A673 (cell line): ENCODE measurements around the gene CDR2L. TPM values are rescaled to one million over a fixed set of nuclear protein-coding genes. Genes with fewer than 3 reads are reported as not detected.

ENCODE experiments used
- BruUV-seq: library from RNA; stranded (reverse); fragments of 400-500 nt; replicated peaks from 2 replicates; lab custom pipeline; 2021; lab: Mats Ljungman, UMichigan
- CTCF ChIA-PET: fragments of 300-600 bp; sonication (Branson Sonifier 250); formaldehyde crosslinking; loops from one replicate; lab custom pipeline; 2022; ENCODE audit warnings: antibody characterized with exemption; lab: Charles Lee
- POLR2A ChIA-PET: fragments of 300-600 bp; sonication (Branson Sonifier 250); formaldehyde crosslinking; loops from one replicate; lab custom pipeline; 2022; ENCODE audit warnings: antibody characterized with exemption; ENCODE audit not compliant: low non-redundant PET; lab: Charles Lee
- DNase-seq: peaks from one replicate; pipeline ENCODE4 v3.0.0-alpha.2; 2015; ENCODE audit warnings: low spot score
- H3K27ac ChIP-seq: fragments of 200-600 bp; sonication (generic); 2 replicates; pipeline ENCODE4 v1.5.1; 2016; ENCODE audit warnings: mixed run types, low read depth, mild to moderate bottlenecking, mixed read lengths, antibody characterized with exemption, low read length; ENCODE audit not compliant: poor library complexity, severe bottlenecking
- H3K27me3 ChIP-seq: fragments of 200-600 bp; sonication (generic); replicated peaks from 2 replicates; pipeline ENCODE4 v1.6.1; 2017; ENCODE audit warnings: mixed run types, low read depth, mild to moderate bottlenecking, mixed read lengths, antibody characterized with exemption, low read length; ENCODE audit not compliant: insufficient read depth, poor library complexity
- H3K36me3 ChIP-seq: fragments of 200-600 bp; sonication (generic); 2 replicates; pipeline ENCODE4 v1.6.1; 2016; ENCODE audit warnings: mixed run types, mild to moderate bottlenecking, mixed read lengths, antibody characterized with exemption, low read length; ENCODE audit not compliant: insufficient read depth, poor library complexity, severe bottlenecking
- H3K4me1 ChIP-seq: fragments of 200-600 bp; sonication (generic); 2 replicates; pipeline ENCODE4 v1.6.1; 2017; ENCODE audit warnings: mixed run types, mild to moderate bottlenecking, mixed read lengths, antibody characterized with exemption, low read length; ENCODE audit not compliant: insufficient read depth, poor library complexity, severe bottlenecking
- H3K4me3 ChIP-seq: fragments of 200-600 bp; sonication (generic); 2 replicates; pipeline ENCODE4 v1.5.1; 2016; ENCODE audit warnings: low read depth, mixed run types, mild to moderate bottlenecking, mixed read lengths, low read length; ENCODE audit not compliant: poor library complexity, severe bottlenecking
- H3K9me3 ChIP-seq: fragments of 200-600 bp; sonication (generic); 2 replicates; pipeline ENCODE4 v1.6.1; 2016; ENCODE audit warnings: mixed run types, low read depth, mild to moderate bottlenecking, mixed read lengths, antibody characterized with exemption, low read length; ENCODE audit not compliant: poor library complexity, severe bottlenecking
- CTCF ChIP-seq: fragments of 300-800, 200-600 bp; sonication (generic); conservative IDR thresholded peaks from 2 replicates; pipeline ENCODE4 v1.5.1; 2017; ENCODE audit warnings: low read depth, mild to moderate bottlenecking, antibody characterized with exemption, low read length, moderate library complexity, mixed read lengths
- EZH2 ChIP-seq: fragments of 200-600 bp; sonication (generic); IDR thresholded peaks from 2 replicates; pipeline ENCODE4 v1.6.1; 2017; ENCODE audit warnings: borderline replicate concordance, low read depth, mild to moderate bottlenecking, mixed read lengths, antibody characterized with exemption, low read length; ENCODE audit not compliant: poor library complexity, severe bottlenecking
- intact Hi-C: fragments of 100-400 bp; cut with micrococcal nuclease; formaldehyde crosslinking; loops from one replicate; pipeline ENCODE4 v1.10.0; 2022; ENCODE audit not compliant: unreplicated experiment
- total RNA-seq: library from RNA; stranded (reverse); gene quantifications from 2 replicates; pipeline ENCODE4 v1.2.3, GENCODE V29; 2021

The CDR2L gene
- total RNA-seq, 1 experiment from 2014 or later: 5.8 TPM

GRCh38 chr17:75031972-75032719, 44.7 kb downstream of the CDR2L start:
- Histone ChIP-seq H3K4me3 (peak overlapping the region; percentile 85), H3K9me3 (peaks cover 8% of the 10 kb centered on the region), H3K27ac (no peak overlapping the region), H3K27me3 (no peaks in the 10 kb centered on the region), H3K36me3 (no peaks in the 10 kb centered on the region), H3K4me1 (peaks cover 18% of the 10 kb centered on the region)
- CTCF ChIA-PET: interaction anchor here (0.7 to 1.0 kb wide), 2 partner anchors 71 to 82 kb away, joined by 4 read pairs; no protein-coding TSS in a partner anchor
- TF ChIP-seq EZH2: no peak
- no peak for TF ChIP-seq CTCF
- intact Hi-C loops: loop anchor here (2.0 to 10.0 kb wide), 4 partner anchors 19 to 373 kb away; partner anchors contain the start of genes GRB2, MRPL58 and NUP85
- POLR2A ChIA-PET: interaction anchor here (0.5 to 0.6 kb wide), 2 partner anchors 148 to 189 kb away, joined by 4 to 5 read pairs; no protein-coding TSS in a partner anchor
- no TSS peak for BruUV-seq
- DNase-seq: peak; percentile 87

GRCh38 chr17:75032720-75033280, 45.4 kb downstream of the CDR2L start:
- intact Hi-C loops: loop anchor here (2.0 to 10.0 kb wide), 4 partner anchors 20 to 372 kb away; partner anchors contain the start of genes GRB2, MRPL58 and NUP85
- ChIA-PET CTCF (no interaction called here), POLR2A (no interaction called here)
- Histone ChIP-seq H3K27ac (no peak overlapping the region), H3K9me3 (peaks cover 8% of the 10 kb centered on the region), H3K4me3 (peak overlapping the region; percentile 85), H3K4me1 (peaks cover 18% of the 10 kb centered on the region), H3K27me3 (no peaks in the 10 kb centered on the region), H3K36me3 (no peaks in the 10 kb centered on the region)
- no peak for TF ChIP-seq EZH2
- TF ChIP-seq CTCF: no peak
- peak; percentile 55 for DNase-seq
- no TSS peak for BruUV-seq

GRCh38 chr17:75033346-75034235, 46.2 kb downstream of the CDR2L start:
- ChIA-PET POLR2A (no interaction called here), CTCF (no interaction called here)
- intact Hi-C loops: loop anchor here (2.0 to 10.0 kb wide), 4 partner anchors 21 to 371 kb away; partner anchors contain the start of genes GRB2, MRPL58 and NUP85

More at GRCh38 chr17:75033346-75034235, 46.2 kb downstream of the CDR2L start:
- H3K4me1 ChIP-seq: peaks cover 18% of the 10 kb centered on the region
- no TSS peak for BruUV-seq
- peaks cover 8% of the 10 kb centered on the region for H3K9me3 ChIP-seq
- H3K27me3 ChIP-seq: no peaks in the 10 kb centered on the region
- H3K27ac ChIP-seq: peak overlapping the region; percentile 98
- H3K4me3 ChIP-seq: peak overlapping the region; percentile 85
- H3K36me3 ChIP-seq: peaks cover 5% of the 10 kb centered on the region
- DNase-seq: peak; percentile 98
- no peak for TF ChIP-seq CTCF
- TF ChIP-seq EZH2: no peak
